HepG2 (cell line): ENCODE data around the gene SPRN. TPM values are rescaled to one million over a fixed set of nuclear protein-coding genes. Genes with fewer than 3 reads are reported as not detected.

Experiments used
- AGO2 ChIP-seq: fragments of 200-400 bp; formaldehyde crosslinking; optimal IDR thresholded peaks from 2 replicates; pipeline ENCODE3; 2017; ENCODE audit warnings: mild to moderate bottlenecking, low read depth, low read length, moderate library complexity
- FLYWCH1 ChIP-seq: sonication (generic); formaldehyde crosslinking; IDR thresholded peaks from 2 replicates; pipeline ENCODE4 v1.8.1; 2023; ENCODE audit warnings: mild to moderate bottlenecking, missing genetic modification reagents
- HDAC1 ChIP-seq: sonication (generic); formaldehyde crosslinking; IDR thresholded peaks from 2 replicates; pipeline ENCODE4 v1.5.1; 2020; ENCODE audit warnings: mild to moderate bottlenecking, missing genetic modification reagents
- HNF1A ChIP-seq, 2 experiments: sonication (generic) in 1 of 2; formaldehyde crosslinking in 1 of 2; IDR thresholded peaks; 2 replicates each; pipeline versions ENCODE4 v1.4.0 to v1.6.1; 2016 to 2020; ENCODE audit warnings: borderline replicate concordance in 1 of 2, low read depth in 1 of 2, mild to moderate bottlenecking in 1 of 2, missing genetic modification reagents in 1 of 2
- HNF4G ChIP-seq, 2 experiments: sonication (generic) in 1 of 2; formaldehyde crosslinking in 1 of 2; IDR thresholded peaks; 2 replicates each; pipeline versions ENCODE4 v1.4.0 to v1.6.1; 2011 to 2020; ENCODE audit warnings: borderline replicate concordance in 2 of 2, low read depth in 2 of 2, mild to moderate bottlenecking in 2 of 2, low read length in 1 of 2, missing genetic modification reagents in 1 of 2, moderate library complexity in 1 of 2
- HNRNPK ChIP-seq: fragments of 200-400 bp; formaldehyde crosslinking; IDR thresholded peaks from 2 replicates; pipeline ENCODE4 v1.6.1; 2018; ENCODE audit warnings: low read length, low read depth, moderate library complexity, mild to moderate bottlenecking; ENCODE audit not compliant: poor library complexity, severe bottlenecking
- IRX3 ChIP-seq: sonication (generic); formaldehyde crosslinking; IDR thresholded peaks from 2 replicates; pipeline ENCODE4 v1.8.1; 2023; ENCODE audit warnings: mild to moderate bottlenecking, low read depth, missing genetic modification reagents, borderline replicate concordance
- KAT7 ChIP-seq: IDR thresholded peaks from 2 replicates; pipeline ENCODE4 v1.6.1; 2018; ENCODE audit warnings: borderline replicate concordance, missing compliant biosample characterization
- NRL ChIP-seq: sonication (generic); formaldehyde crosslinking; IDR thresholded peaks from 2 replicates; pipeline ENCODE4 v1.5.0; 2020; ENCODE audit warnings: missing genetic modification reagents, mild to moderate bottlenecking, moderate library complexity, borderline replicate concordance
- PAF1 ChIP-seq: IDR thresholded peaks from 2 replicates; pipeline ENCODE4 v1.6.1; 2016; ENCODE audit warnings: missing genetic modification reagents, missing compliant biosample characterization
- POGK ChIP-seq: sonication (generic); formaldehyde crosslinking; conservative IDR thresholded peaks from 2 replicates; pipeline ENCODE4 v1.8.0; 2022; ENCODE audit warnings: mild to moderate bottlenecking, moderate library complexity, missing genetic modification reagents
- RBM22 ChIP-seq: fragments of 200-400 bp; formaldehyde crosslinking; optimal IDR thresholded peaks from 2 replicates; pipeline ENCODE3; 2017; ENCODE audit warnings: mild to moderate bottlenecking, low read length, moderate library complexity
- SIN3A ChIP-seq: IDR thresholded peaks from 2 replicates; pipeline ENCODE4 v1.6.1; 2011; ENCODE audit warnings: low read depth, mild to moderate bottlenecking, control low read depth, low read length, borderline replicate concordance
- SUZ12 ChIP-seq: fragments of 150-350 bp; IDR thresholded peaks from 2 replicates; pipeline ENCODE4 v1.6.1; 2014; ENCODE audit warnings: low read depth, low read length
- TBX2 ChIP-seq: sonication (generic); formaldehyde crosslinking; IDR thresholded peaks from 2 replicates; pipeline ENCODE4 v1.5.0; 2020; ENCODE audit warnings: missing genetic modification reagents, mild to moderate bottlenecking, borderline replicate concordance
- TEAD3 ChIP-seq: optimal IDR thresholded peaks from 2 replicates; pipeline ENCODE3; 2016; ENCODE audit warnings: borderline replicate concordance
- THAP11 ChIP-seq: IDR thresholded peaks from 2 replicates; pipeline ENCODE4 v1.6.1; 2016; ENCODE audit warnings: missing biosample characterization, missing genetic modification reagents
- ZFY ChIP-seq: sonication (generic); formaldehyde crosslinking; IDR thresholded peaks from 2 replicates; pipeline ENCODE4 v1.4.0; 2020; ENCODE audit warnings: missing genetic modification reagents
- ZNF768 ChIP-seq: sonication (generic); formaldehyde crosslinking; IDR thresholded peaks from 2 replicates; pipeline ENCODE4 v1.4.0; 2020; ENCODE audit warnings: missing genetic modification reagents
- polyA plus RNA-seq, 8 experiments: library from polyadenylated mRNA; depleted of rRNA in 3 of 8; stranded (reverse) in 7 of 8; unstranded in 1 of 8; fragments of >200 nt; fragmentation: Illumina TruSeq in 4 of 8; extraction: Trizol in 4 of 8; gene quantifications; 2 replicates each; pipeline versions ENCODE4 v1.2.1 to v1.2.3, GENCODE V29; 2011 to 2016; ENCODE audit warnings: low read depth in 4 of 8, missing spikeins in 1 of 8, mixed read lengths in 1 of 8; ENCODE audit not compliant: insufficient read depth in 1 of 8
- total RNA-seq, 5 experiments: library from RNA; depleted of rRNA; stranded (reverse); fragments of >200 nt; fragmentation: Illumina TruSeq; extraction: Trizol; gene quantifications; 2 replicates each; pipeline ENCODE4 v1.2.3, GENCODE V29; 2016; ENCODE audit warnings: low read depth in 1 of 5
- TF ChIP-seq, protein P1 (sequence below): sonication (generic); formaldehyde crosslinking; IDR thresholded peaks from 2 replicates; pipeline ENCODE4 v1.9.0; 2022; ENCODE audit warnings: missing genetic modification reagents, mild to moderate bottlenecking, borderline replicate concordance

Gene SPRN
- total and polyA plus RNA-seq, 2 of the 13 experiments (the other 11 are each of a cell fraction or from before 2014, with no cell fraction given), result not detected

GRCh38 chr10:133373174-133374090 is 51.0 kb downstream of the SPRN start, which contains the start of gene ECHS1 (continued):
- peak; percentile 62; the same call in 1 of the 2 replicates for TF ChIP-seq NRL
- no peak for TF ChIP-seq POGK
- no peak for TF ChIP-seq AGO2
- TF ChIP-seq RBM22, result no peak
- peak; percentile 82; the same call in 1 of the 2 replicates for TF ChIP-seq SIN3A
- peak; percentile 63; the same call in 1 of the 2 replicates for TF ChIP-seq KAT7 (CRISPR knock-in tag)
- no peak for TF ChIP-seq FLYWCH1
- TF ChIP-seq IRX3 (CRISPR knock-in tag), result peak; percentile 32; the same call in 1 of the 2 replicates
- TF ChIP-seq HNF1A (IDR thresholded peaks at IDR 0.05; ENCODE audit: low read depth), result no peak
- TF ChIP-seq HNF1A (CRISPR knock-in tag; IDR thresholded peaks at IDR 0.05; ENCODE audit: borderline replicate concordance), result no peak
- TF ChIP-seq PAF1 (CRISPR knock-in tag), result no peak
- peak; percentile 42; the same call in 1 of the 2 replicates for TF ChIP-seq HDAC1 (CRISPR knock-in tag)
- TF ChIP-seq HNRNPK, result peak; percentile 94
- TF ChIP-seq TBX2 (CRISPR knock-in tag), result peak; percentile 41; the same call in 1 of the 2 replicates
- peak; percentile 42; the same call in 1 of the 2 replicates for TF ChIP-seq ZNF768 (CRISPR knock-in tag)
- peak; percentile 75 for TF ChIP-seq ZFY
- peak; percentile 63; the same call in 1 of the 2 replicates for TF ChIP-seq THAP11 (CRISPR knock-in tag)
- TF ChIP-seq, protein P1, sequence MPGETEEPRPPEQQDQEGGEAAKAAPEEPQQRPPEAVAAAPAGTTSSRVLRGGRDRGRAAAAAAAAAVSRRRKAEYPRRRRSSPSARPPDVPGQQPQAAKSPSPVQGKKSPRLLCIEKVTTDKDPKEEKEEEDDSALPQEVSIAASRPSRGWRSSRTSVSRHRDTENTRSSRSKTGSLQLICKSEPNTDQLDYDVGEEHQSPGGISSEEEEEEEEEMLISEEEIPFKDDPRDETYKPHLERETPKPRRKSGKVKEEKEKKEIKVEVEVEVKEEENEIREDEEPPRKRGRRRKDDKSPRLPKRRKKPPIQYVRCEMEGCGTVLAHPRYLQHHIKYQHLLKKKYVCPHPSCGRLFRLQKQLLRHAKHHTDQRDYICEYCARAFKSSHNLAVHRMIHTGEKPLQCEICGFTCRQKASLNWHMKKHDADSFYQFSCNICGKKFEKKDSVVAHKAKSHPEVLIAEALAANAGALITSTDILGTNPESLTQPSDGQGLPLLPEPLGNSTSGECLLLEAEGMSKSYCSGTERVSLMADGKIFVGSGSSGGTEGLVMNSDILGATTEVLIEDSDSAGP (CRISPR knock-in tag), result peak; percentile 64
- peak; percentile 26 for TF ChIP-seq TEAD3
- TF ChIP-seq HNF4G (IDR thresholded peaks at IDR 0.05; ENCODE audit: borderline replicate concordance, low read depth, low read length), result no peak
- no peak for TF ChIP-seq HNF4G (CRISPR knock-in tag; IDR thresholded peaks at IDR 0.05; ENCODE audit: borderline replicate concordance, low read depth)
- TF ChIP-seq SUZ12, result no peak
